Panc1 (cell line): ENCODE data around the gene CABP5. TPM values are rescaled to one million over a fixed set of nuclear protein-coding genes. Genes with fewer than 3 reads are reported as not detected.

Experiments
- ATAC-seq: fragments of 200-7000 bp; cut with Tn5 transposase; 2 replicates; pipeline ENCODE4 v1.9.1; 2020; ENCODE audit warnings: mild to moderate bottlenecking, moderate library complexity
- BruUV-seq: library from RNA; stranded (reverse); fragments of 400-500 nt; replicated peaks from 2 replicates; lab custom pipeline; 2021; lab: Mats Ljungman, UMichigan
- CTCF ChIA-PET: fragments of 300-600 bp; sonication (Branson Sonifier 250); formaldehyde crosslinking; loops from one replicate; lab custom pipeline; 2022; ENCODE audit warnings: antibody characterized with exemption; lab: Charles Lee
- POLR2A ChIA-PET: fragments of 300-600 bp; sonication (Branson Sonifier 250); formaldehyde crosslinking; loops from one replicate; lab custom pipeline; 2022; ENCODE audit warnings: antibody characterized with exemption; lab: Charles Lee
- DNase-seq: peaks from one replicate; pipeline ENCODE4 v3.0.0-alpha.2; 2010; ENCODE audit warnings: low read depth, low spot score
- H3K27ac ChIP-seq: 2 replicates; pipeline ENCODE4 v1.5.1; 2011; ENCODE audit warnings: mild to moderate bottlenecking, low read length, inconsistent platforms
- H3K27me3 ChIP-seq: fragments of 200-500 bp; sonication (Bioruptor generic); 2 replicates; pipeline ENCODE4 v1.6.0; 2014; ENCODE audit warnings: low read length, inconsistent platforms; ENCODE audit not compliant: control insufficient read depth, insufficient read depth
- H3K36me3 ChIP-seq: fragments of 200-500 bp; sonication (Bioruptor generic); 2 replicates; pipeline ENCODE4 v1.5.1; 2014; ENCODE audit warnings: inconsistent platforms, mild to moderate bottlenecking, low read length, moderate library complexity; ENCODE audit not compliant: control insufficient read depth, insufficient read depth
- H3K4me1 ChIP-seq: 2 replicates; pipeline ENCODE4 v1.5.1; 2011; ENCODE audit warnings: inconsistent platforms, mild to moderate bottlenecking, low read length, moderate library complexity; ENCODE audit not compliant: control insufficient read depth, insufficient read depth
- H3K4me3 ChIP-seq, 2 experiments: 2 replicates each; pipeline ENCODE4 v1.5.1; 2011 to 2012; ENCODE audit warnings: low read depth in 2 of 2, low read length in 2 of 2, mild to moderate bottlenecking in 2 of 2, inconsistent platforms in 1 of 2, moderate library complexity in 1 of 2
- H3K9me3 ChIP-seq: fragments of 200-500 bp; sonication (Bioruptor generic); 2 replicates; pipeline ENCODE4 v1.5.1; 2014; ENCODE audit warnings: low read depth, mild to moderate bottlenecking, inconsistent platforms, low read length, moderate library complexity; ENCODE audit not compliant: control insufficient read depth, insufficient read depth
- CTCF ChIP-seq: fragments of 450-650 bp; IDR thresholded peaks from 2 replicates; pipeline ENCODE4 v1.5.1; 2017; ENCODE audit warnings: mild to moderate bottlenecking
- POLR2AphosphoS5 ChIP-seq: IDR thresholded peaks from 2 replicates; pipeline ENCODE4 v1.6.1; 2012; ENCODE audit warnings: mild to moderate bottlenecking, low read depth, low read length, moderate library complexity
- REST ChIP-seq, 2 experiments: IDR thresholded peaks; 2 replicates each; pipeline ENCODE4 v1.6.1; 2011 to 2012; ENCODE audit warnings: low read depth in 2 of 2, control low read depth in 1 of 2, low read length in 1 of 2, mild to moderate bottlenecking in 1 of 2, moderate library complexity in 1 of 2; ENCODE audit not compliant: insufficient read depth in 1 of 2
- SIN3A ChIP-seq: IDR thresholded peaks from 2 replicates; pipeline ENCODE4 v1.6.1; 2012; ENCODE audit warnings: low read depth, mild to moderate bottlenecking, low read length, moderate library complexity, borderline replicate concordance; ENCODE audit not compliant: insufficient read depth
- TCF7L2 ChIP-seq: IDR thresholded peaks from 2 replicates; pipeline ENCODE4 v1.6.1; 2011; ENCODE audit warnings: mild to moderate bottlenecking, low read depth, low read length, inconsistent platforms
- in situ Hi-C: cut with HindIII; loops from 2 replicates; pipeline ENCODE4 v1.10.0; 2016; ENCODE audit warnings: low sequenced_read_pairs, low pct_unique_long_range_greater_than_20kb
- intact Hi-C: fragments of 100-400 bp; cut with micrococcal nuclease; formaldehyde crosslinking; loops from one replicate; pipeline ENCODE4 v1.10.0; 2022; ENCODE audit not compliant: unreplicated experiment
- total RNA-seq: library from RNA; stranded (reverse); gene quantifications from one replicate; pipeline ENCODE4 v1.2.1, GENCODE V29; 2021; ENCODE audit not compliant: unreplicated experiment

The CABP5 gene
- total RNA-seq, 1 experiment from 2014 or later = not detected

GRCh38 chr19:47992070-47992469 is 51.8 kb downstream of the CABP5 start, which contains the start of gene BSPH1:
Gene BSPH1, minus strand, starts transcription at chr19:47992170. Its CDS starts 89 bp downstream, at chr19:47992081.
- Histone ChIP-seq H3K4me1 (no peaks in the 10 kb centered on the region), H3K9me3 (no peaks in the 10 kb centered on the region), H3K36me3 (no peaks in the 10 kb centered on the region), H3K27ac (no peak within 1 kb of the TSS), H3K27me3 (peaks cover 9% of the 10 kb centered on the region), H3K4me3 (no peak within 1 kb of the TSS)
- ATAC-seq = no peak
- intact Hi-C loops = no loop called here
- no peak for DNase-seq
- BruUV-seq = no TSS peak
- TF ChIP-seq REST (IDR thresholded peaks at IDR 0.05; ENCODE audit: insufficient read depth in 1 of 2, low read depth in 2 of 2, low read length in 1 of 2) = no peak
- TF ChIP-seq CTCF = no peak
- TF ChIP-seq TCF7L2 = no peak
- no peak for TF ChIP-seq POLR2AphosphoS5
- TF ChIP-seq SIN3A = no peak
- POLR2A ChIA-PET = no interaction called here
- in situ Hi-C loops = no loop called here
- CTCF ChIA-PET = no interaction called here

GRCh38 chr19:47991191-47991808 is 52.6 kb downstream of the CABP5 start:
- ChIA-PET POLR2A (no interaction called here), CTCF (no interaction called here)
- Histone ChIP-seq H3K27me3 (peaks cover 9% of the 10 kb centered on the region), H3K9me3 (no peaks in the 10 kb centered on the region), H3K27ac (no peak overlapping the region), H3K4me3 (no peak overlapping the region), H3K36me3 (no peaks in the 10 kb centered on the region), H3K4me1 (no peaks in the 10 kb centered on the region)
- no peak for DNase-seq
- no TSS peak for BruUV-seq
- TF ChIP-seq POLR2AphosphoS5 = no peak
- TF ChIP-seq CTCF = no peak
- no peak for TF ChIP-seq REST (IDR thresholded peaks at IDR 0.05; ENCODE audit: insufficient read depth in 1 of 2, low read depth in 2 of 2, low read length in 1 of 2)
- TF ChIP-seq TCF7L2 = no peak
- TF ChIP-seq SIN3A = no peak
- intact Hi-C loops = no loop called here
- in situ Hi-C loops = no loop called here
- no peak for ATAC-seq
